ENCODE results near the gene SMAD6. TPM values are rescaled to one million over a fixed set of nuclear protein-coding genes. Genes with fewer than 3 reads are reported as not detected.

The SMAD6 gene
- total and polyA plus RNA-seq, 2 experiments from 2014 or later: 26.6 to 35.4 TPM

DNA sequence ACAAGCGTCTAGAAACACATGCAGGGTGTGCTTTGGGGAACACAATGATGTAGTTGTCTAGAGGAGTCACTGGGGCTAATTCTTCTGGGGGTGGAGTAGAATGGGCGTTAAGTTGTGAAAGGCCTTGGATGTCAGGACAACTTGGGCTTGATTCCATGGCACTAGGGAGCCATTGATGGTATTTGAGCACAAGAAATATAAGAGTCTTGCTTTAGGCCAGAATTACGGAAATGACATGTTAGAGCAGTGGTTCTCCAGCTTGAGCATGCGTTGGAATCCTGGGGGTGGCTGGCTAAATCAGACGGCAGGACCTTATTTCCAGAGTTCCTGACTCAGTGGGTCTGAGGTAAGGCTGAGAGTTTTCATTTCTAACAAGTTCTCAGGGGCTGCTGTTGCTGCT, 29.2 kb upstream of the SMAD6 start:
- Histone ChIP-seq H3K4me1 (ENCODE audit: insufficient read depth) (no peaks in the 10 kb centered on the region), H3K4me3 (no peak overlapping the region), H3K27ac (no peak overlapping the region), H3K4me2 (no peak overlapping the region), H3K79me2 (no peaks in the 10 kb centered on the region), H3K36me3 (replicated peaks; ENCODE audit: insufficient read depth, low read depth) (no peaks in the 10 kb centered on the region), H3K9me3 (ENCODE audit: low read depth) (no peaks in the 10 kb centered on the region), H2AFZ (no peak overlapping the region), H4K20me1 (ENCODE audit: insufficient read depth, poor library complexity, severe bottlenecking) (no peaks in the 10 kb centered on the region), H3K9me2 (replicated peaks; ENCODE audit: insufficient read depth) (no peaks in the 10 kb centered on the region), H3K27me3 (no peaks in the 10 kb centered on the region)
- 73% methylated on average over 5 of the region's 5 CpGs for WGBS (ENCODE audit: low lambda C conversion rate, missing lambda C conversion rate)
- TF ChIP-seq EZH2 (IDR thresholded peaks at IDR 0.05; ENCODE audit: borderline replicate concordance) (no peak), EZH2phosphoT487 (IDR thresholded peaks at IDR 0.05; ENCODE audit: low read depth, severe bottlenecking, unreplicated experiment) (no peak)
- TF ChIP-seq, protein P1, sequence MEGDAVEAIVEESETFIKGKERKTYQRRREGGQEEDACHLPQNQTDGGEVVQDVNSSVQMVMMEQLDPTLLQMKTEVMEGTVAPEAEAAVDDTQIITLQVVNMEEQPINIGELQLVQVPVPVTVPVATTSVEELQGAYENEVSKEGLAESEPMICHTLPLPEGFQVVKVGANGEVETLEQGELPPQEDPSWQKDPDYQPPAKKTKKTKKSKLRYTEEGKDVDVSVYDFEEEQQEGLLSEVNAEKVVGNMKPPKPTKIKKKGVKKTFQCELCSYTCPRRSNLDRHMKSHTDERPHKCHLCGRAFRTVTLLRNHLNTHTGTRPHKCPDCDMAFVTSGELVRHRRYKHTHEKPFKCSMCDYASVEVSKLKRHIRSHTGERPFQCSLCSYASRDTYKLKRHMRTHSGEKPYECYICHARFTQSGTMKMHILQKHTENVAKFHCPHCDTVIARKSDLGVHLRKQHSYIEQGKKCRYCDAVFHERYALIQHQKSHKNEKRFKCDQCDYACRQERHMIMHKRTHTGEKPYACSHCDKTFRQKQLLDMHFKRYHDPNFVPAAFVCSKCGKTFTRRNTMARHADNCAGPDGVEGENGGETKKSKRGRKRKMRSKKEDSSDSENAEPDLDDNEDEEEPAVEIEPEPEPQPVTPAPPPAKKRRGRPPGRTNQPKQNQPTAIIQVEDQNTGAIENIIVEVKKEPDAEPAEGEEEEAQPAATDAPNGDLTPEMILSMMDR (IDR thresholded peaks at IDR 0.05; ENCODE audit: poor library complexity): no peak
- no peak for DNase-seq (ENCODE audit: low spot score)

DNA sequence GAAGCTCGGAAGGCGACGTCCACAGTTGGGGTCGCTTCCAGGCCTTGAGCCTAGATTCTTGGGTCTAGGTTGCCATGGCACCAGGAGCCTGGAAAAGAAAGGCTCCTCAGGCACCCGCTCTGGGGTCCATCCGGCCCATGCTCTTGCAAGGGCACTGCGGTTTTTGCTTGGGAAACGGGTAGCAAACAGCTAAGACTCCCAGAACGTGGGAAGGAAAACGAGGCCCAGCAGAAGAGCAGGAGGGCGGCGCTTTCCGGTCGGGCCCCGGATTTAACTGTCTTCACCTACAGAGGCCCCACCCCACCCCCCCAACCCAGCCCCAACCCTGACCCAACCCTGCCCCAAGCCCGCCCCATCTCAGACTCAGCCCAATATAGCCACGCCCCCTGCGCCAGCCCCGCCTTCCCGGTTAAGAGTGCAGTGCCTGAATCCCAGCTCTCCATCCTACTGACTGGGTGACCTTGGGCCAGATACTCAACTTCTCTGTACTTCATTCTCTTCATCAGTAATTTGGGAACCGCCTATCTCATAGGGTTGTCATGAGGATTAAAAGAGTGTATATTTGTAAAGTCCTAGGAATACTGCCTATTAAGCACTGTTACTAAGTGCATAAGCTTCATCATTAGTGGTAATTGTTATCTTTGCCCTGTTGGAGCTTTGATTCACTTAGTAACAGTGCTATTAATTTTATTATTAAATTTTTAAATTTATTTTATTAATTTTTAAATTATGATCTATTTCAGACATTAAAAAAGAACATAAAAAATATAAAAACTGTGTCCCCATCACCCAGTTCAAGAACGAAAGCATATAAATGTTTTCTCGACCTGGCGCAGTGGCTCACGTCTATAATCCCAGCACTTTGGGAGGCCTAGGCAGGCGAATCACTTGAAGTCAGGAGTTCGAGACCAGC, 28.4 kb upstream of the SMAD6 start:
- H3K36me3 ChIP-seq (replicated peaks; ENCODE audit: insufficient read depth, low read depth): no peaks in the 10 kb centered on the region
- no peaks in the 10 kb centered on the region for H4K20me1 ChIP-seq (ENCODE audit: insufficient read depth, poor library complexity, severe bottlenecking)
- H3K27me3 ChIP-seq: no peaks in the 10 kb centered on the region
- H3K4me1 ChIP-seq (ENCODE audit: insufficient read depth): peaks cover 5% of the 10 kb centered on the region
- DNase-seq (ENCODE audit: low spot score): peak; percentile 63
- no peak overlapping the region for H3K27ac ChIP-seq
- no peaks in the 10 kb centered on the region for H3K9me3 ChIP-seq (ENCODE audit: low read depth)
- no peaks in the 10 kb centered on the region for H3K79me2 ChIP-seq
- H3K4me2 ChIP-seq: no peak overlapping the region
- H3K4me3 ChIP-seq: no peak overlapping the region
- TF ChIP-seq, protein P1 (IDR thresholded peaks at IDR 0.05; ENCODE audit: poor library complexity): no peak
- TF ChIP-seq EZH2 (IDR thresholded peaks at IDR 0.05; ENCODE audit: borderline replicate concordance): no peak
- no peak for TF ChIP-seq EZH2phosphoT487 (IDR thresholded peaks at IDR 0.05; ENCODE audit: low read depth, severe bottlenecking, unreplicated experiment)
- no peaks in the 10 kb centered on the region for H3K9me2 ChIP-seq (replicated peaks; ENCODE audit: insufficient read depth)
- H2AFZ ChIP-seq: no peak overlapping the region
- 53% methylated on average over 25 of the region's 27 CpGs for WGBS (ENCODE audit: low lambda C conversion rate, missing lambda C conversion rate)

DNA sequence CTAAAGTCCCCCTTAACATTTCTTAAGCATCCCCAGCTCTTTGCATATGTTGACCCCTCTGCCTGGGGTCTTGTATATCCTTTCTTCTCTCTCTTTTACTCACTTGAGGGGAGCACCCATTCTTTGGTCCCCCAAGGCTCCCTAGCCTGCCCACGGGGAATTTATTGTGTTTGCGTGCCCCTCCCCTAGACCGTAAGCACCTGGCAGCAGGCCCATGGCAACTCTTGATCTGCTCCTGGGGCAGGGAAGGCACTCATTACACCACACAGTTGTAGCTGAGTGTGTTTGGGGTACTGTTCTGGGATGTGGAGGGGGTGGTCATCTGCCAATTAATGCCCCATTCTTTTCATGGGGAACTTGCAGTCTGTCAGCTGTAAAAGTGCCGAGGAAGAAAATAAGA, 27.3 kb upstream of the SMAD6 start:
- no peaks in the 10 kb centered on the region for H3K36me3 ChIP-seq (replicated peaks; ENCODE audit: insufficient read depth, low read depth)
- no peak for DNase-seq (ENCODE audit: low spot score)
- no peak overlapping the region for H3K4me2 ChIP-seq
- H3K27me3 ChIP-seq: no peaks in the 10 kb centered on the region
- no peak overlapping the region for H2AFZ ChIP-seq
- no peaks in the 10 kb centered on the region for H4K20me1 ChIP-seq (ENCODE audit: insufficient read depth, poor library complexity, severe bottlenecking)
- H3K9me2 ChIP-seq (replicated peaks; ENCODE audit: insufficient read depth): no peaks in the 10 kb centered on the region
- peaks cover 16% of the 10 kb centered on the region for H3K4me1 ChIP-seq (ENCODE audit: insufficient read depth)
- 83% methylated on average over 4 of the region's 4 CpGs for WGBS (ENCODE audit: low lambda C conversion rate, missing lambda C conversion rate)
- no peak overlapping the region for H3K27ac ChIP-seq
- H3K4me3 ChIP-seq: no peak overlapping the region
- H3K9me3 ChIP-seq (ENCODE audit: low read depth): no peaks in the 10 kb centered on the region
- no peaks in the 10 kb centered on the region for H3K79me2 ChIP-seq
- TF ChIP-seq, protein P1 (IDR thresholded peaks at IDR 0.05; ENCODE audit: poor library complexity): no peak
- TF ChIP-seq EZH2phosphoT487 (IDR thresholded peaks at IDR 0.05; ENCODE audit: low read depth, severe bottlenecking, unreplicated experiment): no peak
- no peak for TF ChIP-seq EZH2 (IDR thresholded peaks at IDR 0.05; ENCODE audit: borderline replicate concordance)

Data from hepatocyte (in vitro differentiated cells).